Measurements from ENCODE around the gene CACNB1. TPM values are rescaled to one million over a fixed set of nuclear protein-coding genes. Genes with fewer than 3 reads are reported as not detected.

Gene CACNB1
- polyA plus RNA-seq, 1 donor from 2014 or later, result 18.9 TPM

- Histone ChIP-seq H3K36me3 (ENCODE audit: insufficient read depth, low read length) (no peaks in the 10 kb centered on the region), H4K20me1 (ENCODE audit: insufficient read depth) (no peaks in the 10 kb centered on the region), H3K27me3 (ENCODE audit: insufficient read depth, low read depth, low read length) (peaks cover 38% of the 10 kb centered on the region), H3K9ac (ENCODE audit: low read length) (peak overlapping the region; percentile 16), H3K9me2 (ENCODE audit: insufficient read depth, low read length) (no peaks in the 10 kb centered on the region), H3K4me3 (ENCODE audit: low read length) (peak overlapping the region; percentile 67), H3K9me3 (ENCODE audit: low read length) (no peaks in the 10 kb centered on the region), H3F3A (ENCODE audit: insufficient read depth, low read length, poor library complexity, severe bottlenecking) (no peaks in the 10 kb centered on the region), H3K27ac (ENCODE audit: low read length) (no peak overlapping the region), H3K79me2 (replicated peaks; ENCODE audit: insufficient read depth, low read length) (no peaks in the 10 kb centered on the region), H2AFZ (ENCODE audit: low read depth, low read length) (no peak overlapping the region), H3K4me2 (ENCODE audit: low read length) (no peak overlapping the region)
- TF ChIP-seq EZH2 (IDR thresholded peaks at IDR 0.05; ENCODE audit: borderline replicate concordance, insufficient read depth, low read length, poor library complexity, severe bottlenecking) (peak; percentile 45), POLR2AphosphoS5 (IDR thresholded peaks at IDR 0.05) (no peak), MXI1 (conservative IDR thresholded peaks at IDR 0.05; ENCODE audit: poor library complexity, severe bottlenecking) (no peak), TAF1 (IDR thresholded peaks at IDR 0.05; ENCODE audit: low read depth) (no peak), EP300 (conservative IDR thresholded peaks at IDR 0.05; ENCODE audit: poor library complexity, severe bottlenecking) (no peak), SMC3 (conservative IDR thresholded peaks at IDR 0.05; ENCODE audit: poor library complexity) (no peak)
Measured at GRCh38 chr17:39224778-39225307, 27.4 kb upstream of the CACNB1 start.

GRCh38 chr17:39223907-39224777 is 26.7 kb upstream of the CACNB1 start:
- Histone ChIP-seq H3K79me2 (replicated peaks; ENCODE audit: insufficient read depth, low read length) (no peaks in the 10 kb centered on the region), H3K27ac (ENCODE audit: low read length) (no peak overlapping the region), H3F3A (ENCODE audit: insufficient read depth, low read length, poor library complexity, severe bottlenecking) (no peaks in the 10 kb centered on the region), H2AFZ (ENCODE audit: low read depth, low read length) (no peak overlapping the region), H4K20me1 (ENCODE audit: insufficient read depth) (no peaks in the 10 kb centered on the region), H3K36me3 (ENCODE audit: insufficient read depth, low read length) (no peaks in the 10 kb centered on the region), H3K4me3 (ENCODE audit: low read length) (peak overlapping the region; percentile 67), H3K9ac (ENCODE audit: low read length) (no peak overlapping the region), H3K9me3 (ENCODE audit: low read length) (no peaks in the 10 kb centered on the region), H3K4me2 (ENCODE audit: low read length) (no peak overlapping the region), H3K9me2 (ENCODE audit: insufficient read depth, low read length) (no peaks in the 10 kb centered on the region), H3K27me3 (ENCODE audit: insufficient read depth, low read depth, low read length) (peaks cover 38% of the 10 kb centered on the region)
- TF ChIP-seq REST (IDR thresholded peaks at IDR 0.05; ENCODE audit: borderline replicate concordance) (no peak), TAF1 (IDR thresholded peaks at IDR 0.05; ENCODE audit: low read depth) (no peak), CTCF (IDR thresholded peaks at IDR 0.05; ENCODE audit: poor library complexity, severe bottlenecking) (no peak), POLR2AphosphoS5 (IDR thresholded peaks at IDR 0.05) (no peak), EP300 (conservative IDR thresholded peaks at IDR 0.05; ENCODE audit: poor library complexity, severe bottlenecking) (no peak), RAD21 (conservative IDR thresholded peaks at IDR 0.05) (no peak), SMC3 (conservative IDR thresholded peaks at IDR 0.05; ENCODE audit: poor library complexity) (no peak)
